Measurements from ENCODE around the gene SENP1.

DNA sequence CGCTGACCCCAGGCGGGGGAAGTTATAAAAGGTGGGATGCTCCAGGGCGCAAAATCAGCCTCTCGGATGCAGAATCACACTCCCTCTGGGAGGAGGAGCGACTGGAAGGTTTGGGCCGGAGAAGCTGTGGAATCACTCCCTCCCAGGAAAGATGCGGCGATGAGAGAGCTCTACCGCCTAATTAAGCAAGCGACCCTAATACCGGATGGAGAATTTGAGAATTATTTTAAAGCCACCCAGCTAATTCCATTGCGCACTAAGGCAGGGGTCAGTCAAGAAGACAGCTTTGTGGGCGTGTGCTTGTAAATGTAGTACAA is 103.5 kb downstream of the SENP1 start:
- TF ChIP-seq, protein P1, sequence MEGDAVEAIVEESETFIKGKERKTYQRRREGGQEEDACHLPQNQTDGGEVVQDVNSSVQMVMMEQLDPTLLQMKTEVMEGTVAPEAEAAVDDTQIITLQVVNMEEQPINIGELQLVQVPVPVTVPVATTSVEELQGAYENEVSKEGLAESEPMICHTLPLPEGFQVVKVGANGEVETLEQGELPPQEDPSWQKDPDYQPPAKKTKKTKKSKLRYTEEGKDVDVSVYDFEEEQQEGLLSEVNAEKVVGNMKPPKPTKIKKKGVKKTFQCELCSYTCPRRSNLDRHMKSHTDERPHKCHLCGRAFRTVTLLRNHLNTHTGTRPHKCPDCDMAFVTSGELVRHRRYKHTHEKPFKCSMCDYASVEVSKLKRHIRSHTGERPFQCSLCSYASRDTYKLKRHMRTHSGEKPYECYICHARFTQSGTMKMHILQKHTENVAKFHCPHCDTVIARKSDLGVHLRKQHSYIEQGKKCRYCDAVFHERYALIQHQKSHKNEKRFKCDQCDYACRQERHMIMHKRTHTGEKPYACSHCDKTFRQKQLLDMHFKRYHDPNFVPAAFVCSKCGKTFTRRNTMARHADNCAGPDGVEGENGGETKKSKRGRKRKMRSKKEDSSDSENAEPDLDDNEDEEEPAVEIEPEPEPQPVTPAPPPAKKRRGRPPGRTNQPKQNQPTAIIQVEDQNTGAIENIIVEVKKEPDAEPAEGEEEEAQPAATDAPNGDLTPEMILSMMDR (IDR thresholded peaks at IDR 0.05), result no peak
- no peak for TF ChIP-seq POLR2A (IDR thresholded peaks at IDR 0.05)
